ENCODE results near the gene ZDHHC12.

DNA sequence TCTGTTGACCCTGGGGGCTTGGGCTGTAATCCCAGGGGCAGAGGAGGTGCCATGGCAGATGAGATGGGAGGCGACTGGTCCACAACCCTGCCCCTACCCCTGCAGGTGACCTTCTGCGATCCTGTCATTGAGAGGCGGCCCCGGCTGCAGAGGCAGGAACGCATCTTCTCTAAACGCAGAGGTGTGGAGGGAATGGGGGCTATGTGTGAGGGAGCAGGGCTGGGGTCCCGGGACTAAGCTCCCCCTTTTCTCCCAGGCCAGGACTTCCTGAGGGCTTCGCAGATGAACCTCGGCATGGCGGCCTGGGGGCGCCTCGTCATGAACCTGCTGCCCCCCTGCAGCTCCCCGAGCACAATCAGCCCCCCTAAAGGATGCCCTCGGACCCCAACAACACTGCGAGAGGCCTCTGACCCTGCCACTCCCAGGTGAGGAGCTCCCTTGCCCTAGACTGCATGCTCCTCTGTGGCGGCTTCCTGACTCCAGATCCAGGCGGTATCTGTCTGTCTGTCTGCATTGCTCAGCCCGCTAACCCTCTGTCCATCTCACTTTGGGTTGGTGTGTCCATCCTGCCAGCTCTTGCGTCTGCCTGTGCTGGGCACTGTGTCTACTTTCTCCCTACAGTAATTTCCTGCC lies 9.9 kb downstream of the ZDHHC12 start:
- TF ChIP-seq POLR2A (IDR thresholded peaks at IDR 0.05; ENCODE audit: low read depth, low read length) (no peak; the same call in 1 of the 2 replicates), SIX5 (IDR thresholded peaks at IDR 0.05; ENCODE audit: low read depth, low read length, severe bottlenecking) (no peak)
